MCF 10A (cell line): Measurements from ENCODE around the gene GSTT2B. TPM values are rescaled to one million over a fixed set of nuclear protein-coding genes. Genes with fewer than 3 reads are reported as not detected.
"Not testable (repeated sequence)": the region's sequence is repeated elsewhere in the genome, so short reads cannot be mapped to it uniquely, and the experiment has no call there.

Experiments
- BruUV-seq: library from RNA; stranded (reverse); fragments of 400-500 nt; replicated peaks from 2 replicates; lab custom pipeline; 2021; lab: Mats Ljungman, UMichigan
- CTCF ChIA-PET: fragments of 300-600 bp; sonication (Branson Sonifier 250); formaldehyde crosslinking; extraction: SDS; loops from one replicate; lab custom pipeline; 2021; ENCODE audit warnings: antibody characterized with exemption, inconsistent platforms; lab: Yijun Ruan, JAX
- POLR2A ChIA-PET: fragments of 300-600, 350-650 bp; sonication (Branson Sonifier 250); formaldehyde crosslinking; extraction: SDS; loops from one replicate; lab custom pipeline; 2020; ENCODE audit warnings: antibody characterized with exemption, inconsistent platforms; lab: Yijun Ruan, JAX
- DNase-seq: peaks from one replicate; pipeline ENCODE4 v3.0.0-alpha.2; 2018; ENCODE audit not compliant: unreplicated experiment
- H3K27ac Mint-ChIP-seq: one replicate; pipeline ENCODE4 v1.8.0; 2022; ENCODE audit warnings: mild to moderate bottlenecking, low read depth, mixed read lengths; ENCODE audit not compliant: unreplicated experiment
- H3K27me3 Mint-ChIP-seq: one replicate; pipeline ENCODE4 v1.8.0; 2022; ENCODE audit warnings: mixed read lengths; ENCODE audit not compliant: insufficient read depth, unreplicated experiment
- H3K36me3 Mint-ChIP-seq: one replicate; pipeline ENCODE4 v1.8.0; 2022; ENCODE audit warnings: mild to moderate bottlenecking, moderate library complexity, mixed read lengths; ENCODE audit not compliant: insufficient read depth, unreplicated experiment
- H3K4me1 Mint-ChIP-seq: one replicate; pipeline ENCODE4 v1.8.0; 2022; ENCODE audit warnings: mixed read lengths; ENCODE audit not compliant: insufficient read depth, unreplicated experiment
- H3K4me3 Mint-ChIP-seq: one replicate; pipeline ENCODE4 v1.8.0; 2022; ENCODE audit warnings: mild to moderate bottlenecking, moderate library complexity, mixed read lengths; ENCODE audit not compliant: unreplicated experiment
- H3K9me3 Mint-ChIP-seq: one replicate; pipeline ENCODE4 v1.8.0; 2022; ENCODE audit warnings: mixed read lengths; ENCODE audit not compliant: unreplicated experiment
- CTCF ChIP-seq: fragments of 200-600 bp; IDR thresholded peaks from one replicate; pipeline ENCODE4 v1.8.0; 2022; ENCODE audit warnings: antibody characterized with exemption, mild to moderate bottlenecking; ENCODE audit not compliant: unreplicated experiment
- intact Hi-C: fragments of 100-400 bp; cut with micrococcal nuclease; formaldehyde crosslinking; loops from 2 replicates; pipeline ENCODE4 v1.14.1; 2022
- total RNA-seq: library from RNA; stranded (reverse); gene quantifications from 2 replicates; pipeline ENCODE4 v1.2.3, GENCODE V29; 2022

Gene GSTT2B
- total RNA-seq, 1 experiment from 2014 or later = 22.7 TPM

DNA sequence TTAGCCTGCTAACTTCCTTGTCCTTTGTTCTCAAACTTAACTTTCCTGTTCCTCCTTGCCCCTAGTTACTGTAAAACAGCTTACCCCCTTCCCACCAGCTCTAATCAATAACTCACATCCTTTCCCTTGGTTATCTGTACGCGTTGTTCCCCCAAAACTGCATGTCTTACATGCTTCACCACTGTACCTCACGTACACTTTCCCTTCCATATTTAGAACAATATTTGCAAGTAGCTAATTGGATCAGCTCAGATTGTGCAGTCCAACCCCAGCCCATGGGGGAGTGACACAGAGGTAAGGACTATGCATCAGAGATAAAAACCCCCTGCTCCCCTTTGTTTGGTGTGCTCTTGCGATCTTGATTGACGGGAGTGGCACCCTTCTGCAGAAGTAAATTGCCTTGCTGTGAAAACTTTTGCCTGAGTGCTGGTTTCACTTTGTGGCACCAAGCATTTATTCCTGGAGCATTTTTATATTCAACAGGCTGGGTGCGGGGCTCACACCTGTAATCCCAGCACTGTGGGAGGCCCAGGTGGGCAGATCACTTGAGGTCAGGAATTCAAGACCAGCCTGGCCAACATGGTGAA, 35.9 kb downstream of the GSTT2B start:
- POLR2A ChIA-PET = interaction anchor here (1.5 kb wide), 1 partner anchor 11 kb away, joined by 4 read pairs; no protein-coding TSS in a partner anchor
- Mint-ChIP-seq H3K27ac (no peak overlapping the region), H3K36me3 (no peaks in the 10 kb centered on the region), H3K27me3 (no peaks in the 10 kb centered on the region), H3K4me3 (no peak overlapping the region), H3K4me1 (no peaks in the 10 kb centered on the region), H3K9me3 (peaks cover 8% of the 10 kb centered on the region)
- CTCF ChIA-PET = interaction anchor here (1.1 kb wide), 1 partner anchor 32 kb away, joined by 3 read pairs; no protein-coding TSS in a partner anchor
- TF ChIP-seq CTCF = no peak
- no peak for DNase-seq
- BruUV-seq = no TSS peak
- intact Hi-C loops = no loop called here

DNA sequence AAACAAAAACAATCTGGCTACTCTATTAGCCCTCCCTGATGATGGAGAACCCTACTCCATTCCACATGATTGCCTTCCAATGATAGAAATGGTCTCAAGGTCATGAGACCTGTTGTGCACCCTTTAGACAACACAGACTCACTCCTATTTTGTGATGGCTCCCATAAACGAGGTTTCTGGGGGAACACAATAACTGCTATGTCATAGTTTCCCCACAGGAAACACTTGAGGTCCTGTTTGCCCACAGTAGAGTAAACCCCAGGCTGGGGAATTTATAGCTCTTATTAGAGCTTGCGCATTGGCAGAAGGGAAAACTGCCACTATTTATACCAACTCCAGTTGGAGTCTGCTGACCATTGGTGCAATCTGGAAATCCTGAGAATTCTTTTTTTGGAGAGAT, 38.1 kb downstream of the GSTT2B start:
- ChIA-PET CTCF (no interaction called here), POLR2A (no interaction called here)
- TF ChIP-seq CTCF = no peak
- Mint-ChIP-seq H3K27me3 (no peaks in the 10 kb centered on the region), H3K36me3 (no peaks in the 10 kb centered on the region), H3K9me3 (peaks cover 8% of the 10 kb centered on the region), H3K4me3 (no peak overlapping the region), H3K4me1 (no peaks in the 10 kb centered on the region), H3K27ac (no peak overlapping the region)
- DNase-seq = no peak
- no TSS peak for BruUV-seq
- intact Hi-C loops = no loop called here

- ChIA-PET CTCF (interaction anchor here (0.6 to 1.0 kb wide), 3 partner anchors 19 to 623 kb away, joined by 3 read pairs; no protein-coding TSS in a partner anchor), POLR2A (interaction anchor here (0.6 kb wide), 1 partner anchor 171 kb away, joined by 3 read pairs; the partner anchor contains the start of gene ZNF70)
- H3K9me3 Mint-ChIP-seq, BruUV-seq, H3K4me3 Mint-ChIP-seq, H3K27me3 Mint-ChIP-seq, H3K36me3 Mint-ChIP-seq, H3K27ac Mint-ChIP-seq, H3K4me1 Mint-ChIP-seq, intact Hi-C loops: not testable (repeated sequence)
- peak; percentile 75 for DNase-seq
Observed at GRCh38 chr22:23921586-23922201, 39.3 kb downstream of the GSTT2B start.

- H3K36me3 Mint-ChIP-seq, BruUV-seq, H3K4me1 Mint-ChIP-seq, intact Hi-C loops, DNase-seq, H3K27me3 Mint-ChIP-seq, H3K9me3 Mint-ChIP-seq, H3K4me3 Mint-ChIP-seq, H3K27ac Mint-ChIP-seq: not testable (repeated sequence)
- CTCF ChIA-PET = interaction anchor here (0.6 to 1.1 kb wide), 3 partner anchors 27 to 330 kb away, joined by 3 to 4 read pairs (median 3); no protein-coding TSS in a partner anchor
- POLR2A ChIA-PET = interaction anchor here (1.1 kb wide), 2 partner anchors 18 to 152 kb away, joined by 3 to 6 read pairs; partner anchors contain the start of gene CHCHD10
Observed at GRCh38 chr22:23920267-23920611, 40.8 kb downstream of the GSTT2B start.

DNA sequence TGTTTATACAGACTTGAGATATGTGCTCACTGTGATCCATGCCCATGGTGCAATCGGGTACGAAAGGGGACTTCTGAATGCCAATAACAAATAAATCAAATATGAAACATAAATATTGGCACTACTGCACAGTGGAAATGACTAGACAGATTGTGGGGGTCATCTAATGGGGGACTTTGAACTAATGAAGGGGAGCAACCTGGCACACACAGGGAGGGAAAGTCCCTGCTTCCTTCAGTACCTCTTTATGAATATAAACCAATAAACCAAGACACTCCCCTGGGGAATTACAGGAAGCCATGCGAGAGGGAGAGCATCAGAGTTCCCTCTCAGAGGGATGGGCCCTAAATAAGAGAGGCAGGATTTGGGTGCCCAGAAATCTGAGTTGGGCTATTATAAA, 45.7 kb downstream of the GSTT2B start:
- Mint-ChIP-seq H3K9me3 (no peaks in the 10 kb centered on the region), H3K4me3 (no peak overlapping the region), H3K27ac (no peak overlapping the region), H3K4me1 (peaks cover 7% of the 10 kb centered on the region), H3K27me3 (no peaks in the 10 kb centered on the region), H3K36me3 (no peaks in the 10 kb centered on the region)
- intact Hi-C loops = loop anchor here (2.0 kb wide), 1 partner anchor 20 kb away; the partner anchor contains the start of gene MIF
- DNase-seq = no peak
- no peak for TF ChIP-seq CTCF
- BruUV-seq = no TSS peak
- ChIA-PET POLR2A (interaction anchor here (0.6 kb wide), 1 partner anchor 21 kb away, joined by 4 read pairs; the partner anchor contains the start of gene MIF), CTCF (interaction anchor here (0.6 kb wide), 1 partner anchor 50 kb away, joined by 3 read pairs; no protein-coding TSS in a partner anchor)
